ENCODE results near the gene PPFIBP2. TPM values are rescaled to one million over a fixed set of nuclear protein-coding genes. Genes with fewer than 3 reads are reported as not detected.

The PPFIBP2 gene
- total and polyA plus RNA-seq, 2 of the 13 experiments (the other 11 are each of a cell fraction or from before 2014, with no cell fraction given), result 15.0 to 52.5 TPM

GRCh38 chr11:7572001-7572712, 58.4 kb downstream of the PPFIBP2 start (continued):
- TF ChIP-seq ZNF33B (CRISPR knock-in tag; IDR thresholded peaks at IDR 0.05) (no peak), ZNF414 (CRISPR knock-in tag; IDR thresholded peaks at IDR 0.05) (no peak), ZNF569 (CRISPR knock-in tag; IDR thresholded peaks at IDR 0.05; ENCODE audit: borderline replicate concordance) (0 out of 2 replicates have a peak, but pooled peaks have one; percentile 44), ZBTB34 (CRISPR knock-in tag; IDR thresholded peaks at IDR 0.05) (no peak), MXI1 (IDR thresholded peaks at IDR 0.05; ENCODE audit: borderline replicate concordance, low read depth, low read length) (no peak), ZNF124 (CRISPR knock-in tag; IDR thresholded peaks at IDR 0.05) (no peak), SPEN (CRISPR knock-in tag; IDR thresholded peaks at IDR 0.05; ENCODE audit: low read depth) (no peak; the same call in 1 of the 2 replicates), MED13 (CRISPR knock-in tag; IDR thresholded peaks at IDR 0.05) (no peak), ZNF10 (CRISPR knock-in tag; IDR thresholded peaks at IDR 0.05; ENCODE audit: borderline replicate concordance, low read depth) (no peak), ZFP36L2 (CRISPR knock-in tag; IDR thresholded peaks at IDR 0.05) (no peak), CBFB (CRISPR knock-in tag; IDR thresholded peaks at IDR 0.05) (no peak), GABPB1 (CRISPR knock-in tag; IDR thresholded peaks at IDR 0.05) (no peak), ZNF746 (CRISPR knock-in tag; IDR thresholded peaks at IDR 0.05) (no peak), NFKB2 (CRISPR knock-in tag; IDR thresholded peaks at IDR 0.05; ENCODE audit: borderline replicate concordance) (peak; percentile 60; the same call in 1 of the 2 replicates), SMAD3 (CRISPR knock-in tag; IDR thresholded peaks at IDR 0.05) (no peak), TCF12 (IDR thresholded peaks at IDR 0.05) (no peak), TCF12 (CRISPR knock-in tag; IDR thresholded peaks at IDR 0.05) (no peak), MXD1 (CRISPR knock-in tag; IDR thresholded peaks at IDR 0.05) (no peak), SETDB1 (CRISPR knock-in tag; IDR thresholded peaks at IDR 0.05; ENCODE audit: borderline replicate concordance) (no peak), SIN3A (IDR thresholded peaks at IDR 0.05; ENCODE audit: borderline replicate concordance, low read depth, low read length) (no peak), ZNF260 (CRISPR knock-in tag; IDR thresholded peaks at IDR 0.05; ENCODE audit: borderline replicate concordance, low read depth) (no peak), THAP9 (CRISPR knock-in tag; IDR thresholded peaks at IDR 0.05; ENCODE audit: borderline replicate concordance) (no peak), ZNF781 (CRISPR knock-in tag; IDR thresholded peaks at IDR 0.05; ENCODE audit: borderline replicate concordance, not compliant biosample characterization) (no peak), SMARCE1 (IDR thresholded peaks at IDR 0.05; ENCODE audit: borderline replicate concordance) (no peak), MIER2 (CRISPR knock-in tag; IDR thresholded peaks at IDR 0.05) (no peak)
